HK-2 (cell line): ENCODE data around the gene GRIK4.

Source experiments
- DNase-seq: peaks from one replicate; pipeline ENCODE4 v3.0.0-alpha.2; 2018; ENCODE audit not compliant: unreplicated experiment

The GRIK4 gene

GRCh38 chr11:120912504-120912903 is 401.0 kb downstream of the GRIK4 start:
- DNase-seq = no peak

- DNase-seq = no peak
These were observed 401.4 kb downstream of the GRIK4 start for GRCh38 chr11:120912915-120913314.

- DNase-seq = no peak
These were observed 402.5 kb downstream of the GRIK4 start for GRCh38 chr11:120914021-120914420.

- no peak for DNase-seq
These were observed 403.1 kb downstream of the GRIK4 start for GRCh38 chr11:120914601-120915000.

GRCh38 chr11:120917559-120918239 is 406.2 kb downstream of the GRIK4 start:
- DNase-seq = no peak

GRCh38 chr11:120918257-120918656 is 406.7 kb downstream of the GRIK4 start:
- DNase-seq = no peak

GRCh38 chr11:120919045-120919444 is 407.5 kb downstream of the GRIK4 start:
- DNase-seq = no peak

- no peak for DNase-seq
These were observed 408.0 kb downstream of the GRIK4 start for GRCh38 chr11:120919566-120919965.

- no peak for DNase-seq
These were observed 412.4 kb downstream of the GRIK4 start for GRCh38 chr11:120923866-120924508.

- DNase-seq = no peak
These were observed 414.4 kb downstream of the GRIK4 start for GRCh38 chr11:120925944-120926343.

GRCh38 chr11:120928627-120929026 is 417.1 kb downstream of the GRIK4 start:
- DNase-seq = no peak

- no peak for DNase-seq
These were observed 417.5 kb downstream of the GRIK4 start for GRCh38 chr11:120929090-120929489.

- peak; percentile 27 for DNase-seq
These were observed 418.2 kb downstream of the GRIK4 start for GRCh38 chr11:120929664-120930154.

GRCh38 chr11:120931057-120931779 is 419.7 kb downstream of the GRIK4 start:
- no peak for DNase-seq

- DNase-seq = no peak
These were observed 420.9 kb downstream of the GRIK4 start for GRCh38 chr11:120932305-120932915.

- no peak for DNase-seq
These were observed 424.8 kb downstream of the GRIK4 start for GRCh38 chr11:120936356-120936755.

GRCh38 chr11:120937501-120937900 is 426.0 kb downstream of the GRIK4 start:
- DNase-seq = no peak

GRCh38 chr11:120938260-120938659 is 426.7 kb downstream of the GRIK4 start:
- no peak for DNase-seq

GRCh38 chr11:120940160-120940848 is 428.8 kb downstream of the GRIK4 start:
- DNase-seq = no peak

- DNase-seq = no peak
These were observed 429.5 kb downstream of the GRIK4 start for GRCh38 chr11:120941000-120941399.

- no peak for DNase-seq
These were observed 431.2 kb downstream of the GRIK4 start for GRCh38 chr11:120942701-120943100.

- no peak for DNase-seq
These were observed 433.5 kb downstream of the GRIK4 start for GRCh38 chr11:120945042-120945441.
